K562 (cell line): ENCODE measurements around the gene LPCAT2. TPM values are rescaled to one million over a fixed set of nuclear protein-coding genes. Genes with fewer than 3 reads are reported as not detected.

Source experiments
- ATAC-seq: fragments of 200-7000 bp; cut with Tn5 transposase; 3 replicates; pipeline ENCODE4 v1.9.1; 2020; ENCODE audit warnings: moderate library complexity
- BruUV-seq: library from RNA; stranded (reverse); fragments of 400-500 nt; replicated peaks from 2 replicates; lab custom pipeline; 2021; lab: Mats Ljungman, UMichigan
- CTCF ChIA-PET: fragments of 300-600 bp; formaldehyde crosslinking; extraction: SDS; loops from one replicate; lab custom pipeline; 2021; ENCODE audit warnings: low intra/inter-chr PET ratio; lab: Yijun Ruan, JAX
- POLR2A ChIA-PET: fragments of 300-600, 350-650 bp; sonication (Branson Sonifier 250); formaldehyde crosslinking; extraction: SDS; loops from one replicate; lab custom pipeline; 2021; ENCODE audit warnings: antibody characterized with exemption, inconsistent platforms; lab: Yijun Ruan, JAX
- DNase-seq, 4 experiments: peaks; one replicate each; pipeline versions ENCODE4 v3.0.0 to v3.0.0-alpha.2; 2011 to 2018; ENCODE audit warnings: low spot score in 3 of 4, mixed read lengths in 3 of 4; ENCODE audit errors: extremely low read depth in 1 of 4
- FAIRE-seq: peaks from 2 replicates; lab custom pipeline; 2011; peaks lifted over from hg19 to GRCh38; lab: Jason Lieb, UNC
- H2AFZ ChIP-seq: 2 replicates; pipeline ENCODE4 v1.6.0; 2011; ENCODE audit warnings: low read depth, low read length, control low read depth, inconsistent platforms
- H3K27ac ChIP-seq: fragments of 200-600 bp; 3 replicates; pipeline ENCODE4 v1.8.0; 2011; ENCODE audit warnings: low read depth, mild to moderate bottlenecking, control low read depth, inconsistent platforms, low read length, moderate library complexity, mixed read lengths; ENCODE audit errors: extremely low read depth
- H3K27me3 ChIP-seq, 2 experiments: fragments of 300-600 bp in 1 of 2; 2 replicates in 1 of 2; 3 replicates in 1 of 2; pipeline versions ENCODE4 v1.6.0 to v1.8.0; 2011; ENCODE audit warnings: inconsistent platforms in 2 of 2, low read length in 2 of 2, mild to moderate bottlenecking in 1 of 2, mixed read lengths in 1 of 2, moderate library complexity in 1 of 2; ENCODE audit not compliant: control insufficient read depth in 2 of 2, insufficient read depth in 2 of 2
- H3K36me3 ChIP-seq: fragments of 300-600 bp; 3 replicates; pipeline ENCODE4 v1.8.0; 2011; ENCODE audit warnings: mild to moderate bottlenecking, low read length, inconsistent platforms; ENCODE audit not compliant: control insufficient read depth, insufficient read depth
- H3K4me1 ChIP-seq, 2 experiments: fragments of 200-600 bp in 1 of 2; replicated peaks in 1 of 2; 2 replicates in 1 of 2; 3 replicates in 1 of 2; pipeline versions ENCODE4 v1.5.1 to v1.8.0; 2011; ENCODE audit warnings: inconsistent platforms in 2 of 2, low read length in 2 of 2, mild to moderate bottlenecking in 1 of 2, mixed read lengths in 1 of 2, moderate library complexity in 1 of 2; ENCODE audit not compliant: control insufficient read depth in 2 of 2, insufficient read depth in 2 of 2
- H3K4me2 ChIP-seq: 2 replicates; pipeline ENCODE4 v1.6.1; 2011; ENCODE audit warnings: low read length, control low read depth, inconsistent platforms, mixed read lengths; ENCODE audit not compliant: insufficient read depth
- H3K4me3 ChIP-seq: fragments of 200-600 bp; sonication (generic), shearing (Covaris generic); 2 replicates; pipeline ENCODE4 v1.5.1; 2016; ENCODE audit warnings: control low read depth, inconsistent platforms
- H3K79me2 ChIP-seq: fragments of 200-600 bp; 3 replicates; pipeline ENCODE4 v1.8.0; 2011; ENCODE audit warnings: low read length, inconsistent platforms; ENCODE audit not compliant: control insufficient read depth, insufficient read depth
- H3K9ac ChIP-seq, 2 experiments: 2 replicates each; pipeline versions ENCODE4 v1.6.0 to v1.6.1; 2011; ENCODE audit warnings: low read depth in 2 of 2, low read length in 2 of 2, control low read depth in 1 of 2, inconsistent platforms in 1 of 2, mild to moderate bottlenecking in 1 of 2, mixed read lengths in 1 of 2; ENCODE audit not compliant: insufficient read depth in 1 of 2
- H3K9me1 ChIP-seq: one replicate; pipeline ENCODE4 v1.6.0; 2011; ENCODE audit warnings: inconsistent platforms, mild to moderate bottlenecking, low read length, moderate library complexity; ENCODE audit not compliant: control insufficient read depth, insufficient read depth
- H3K9me3 ChIP-seq: replicated peaks from 2 replicates; pipeline ENCODE4 v1.5.1; 2011; ENCODE audit warnings: low read depth, low read length, inconsistent platforms; ENCODE audit not compliant: control insufficient read depth, insufficient read depth
- H4K20me1 ChIP-seq: replicated peaks from 2 replicates; pipeline ENCODE4 v1.6.1; 2011; ENCODE audit warnings: low read length, inconsistent platforms, mixed read lengths; ENCODE audit not compliant: control insufficient read depth, insufficient read depth
- ELF2 ChIP-seq: fragments of 250-450 bp; sonication (Bioruptor Pico); IDR thresholded peaks from 2 replicates; pipeline ENCODE4 v1.5.0; 2021; ENCODE audit warnings: mild to moderate bottlenecking
- GABPB1 ChIP-seq: sonication (generic); formaldehyde crosslinking; IDR thresholded peaks from 2 replicates; pipeline ENCODE4 v1.8.0; 2022; ENCODE audit warnings: mild to moderate bottlenecking, missing genetic modification reagents
- HOXB6 ChIP-seq: fragments of 250-450 bp; sonication (Bioruptor Pico); IDR thresholded peaks from 2 replicates; pipeline ENCODE4 v1.5.1; 2022; ENCODE audit warnings: mild to moderate bottlenecking, borderline replicate concordance
- MAFK ChIP-seq: IDR thresholded peaks from 2 replicates; pipeline ENCODE4 v1.6.1; 2011; ENCODE audit warnings: low read length, improper control_type of control experiment
- POLR3G ChIP-seq: IDR thresholded peaks from 2 replicates; pipeline ENCODE4 v1.6.1; 2011; ENCODE audit not compliant: insufficient read length, insufficient replicate concordance; ENCODE audit errors: extremely low read depth
- RBM22 ChIP-seq: fragments of 200-400 bp; formaldehyde crosslinking; IDR thresholded peaks from 2 replicates; pipeline ENCODE4 v1.6.1; 2018; ENCODE audit warnings: low read length, low read depth; ENCODE audit not compliant: poor library complexity, severe bottlenecking
- SAFB ChIP-seq: fragments of 200-400 bp; formaldehyde crosslinking; IDR thresholded peaks from 2 replicates; pipeline ENCODE4 v1.6.1; 2017; ENCODE audit warnings: low read depth, low read length, borderline replicate concordance
- SRF ChIP-seq, 2 experiments: fragments of 250-450, 450-650 bp in 1 of 2; sonication (Bioruptor Pico) in 1 of 2; sonication (generic) in 1 of 2; formaldehyde crosslinking; IDR thresholded peaks; 2 replicates each; pipeline versions ENCODE4 v1.5.0 to v1.5.1; 2020 to 2022; ENCODE audit warnings: mild to moderate bottlenecking in 1 of 2, missing genetic modification reagents in 1 of 2
- U2AF2 ChIP-seq: fragments of 200-400 bp; formaldehyde crosslinking; optimal IDR thresholded peaks from 2 replicates; pipeline ENCODE3; 2017; ENCODE audit warnings: low read depth, mild to moderate bottlenecking, low read length
- ZNF212 ChIP-seq: fragments of 450-650 bp; formaldehyde crosslinking; IDR thresholded peaks from 2 replicates; pipeline ENCODE4 v1.4.0; 2020; ENCODE audit warnings: mild to moderate bottlenecking
- ZNF511 ChIP-seq: sonication (generic); formaldehyde crosslinking; IDR thresholded peaks from 2 replicates; pipeline ENCODE4 v1.8.0; 2022; ENCODE audit warnings: mild to moderate bottlenecking, missing genetic modification reagents
- WGBS: fragments of 100-300 bp; shearing (Covaris generic); methylation state at CpG from one replicate; pipeline ENCODE4 v1.1.6; 2016; ENCODE audit warnings: low coverage, mixed read lengths; ENCODE audit not compliant: insufficient coverage; ENCODE audit errors: missing lambda C conversion rate; 5-methylcytosine and 5-hydroxymethylcytosine counted together
- in situ Hi-C: fragments of 300-500 bp; cut with MboI; formaldehyde crosslinking; loops from 4 replicates; pipeline ENCODE4 v1.15.0; 2018; ENCODE audit warnings: inconsistent platforms, mixed read lengths
- intact Hi-C: fragments of 100-400 bp; cut with micrococcal nuclease; formaldehyde crosslinking; loops from 2 replicates; pipeline ENCODE4 v1.14.2; 2022
- polyA plus RNA-seq, 8 experiments: library from polyadenylated mRNA; depleted of rRNA in 4 of 8; stranded (reverse) in 5 of 8; unstranded in 3 of 8; fragments of >200 nt; fragmentation: Nextera tagmentation in 2 of 8; fragmentation: Illumina TruSeq in 1 of 8; extraction: Ambion mirVana in 2 of 8; extraction: Trizol in 1 of 8; gene quantifications; 2 replicates each; pipeline versions ENCODE4 v1.2.1 to v1.2.3, GENCODE V29; 2011 to 2014; ENCODE audit warnings: inconsistent platforms in 1 of 8, missing spikeins in 1 of 8
- total RNA-seq, 7 experiments: library from RNA; depleted of rRNA in 6 of 7; stranded (reverse); fragments of >200 nt in 6 of 7; fragmentation: Illumina TruSeq in 2 of 7; extraction: Trizol in 2 of 7; gene quantifications; 2 replicates each; pipeline versions ENCODE4 v1.2.1 to v1.2.3, GENCODE V29; 2011 to 2021; ENCODE audit warnings: low replicate concordance in 1 of 7
- TF ChIP-seq, protein P1 (sequence below): sonication (generic); formaldehyde crosslinking; IDR thresholded peaks from 2 replicates; pipeline ENCODE4 v1.8.1; 2023; ENCODE audit warnings: missing genetic modification reagents, mild to moderate bottlenecking, borderline replicate concordance

The LPCAT2 gene
- total and polyA plus RNA-seq, 9 of the 15 experiments (the other 6 are each of a cell fraction or from before 2014, with no cell fraction given) = 2.9 to 15.0 (median 7.3) TPM

DNA sequence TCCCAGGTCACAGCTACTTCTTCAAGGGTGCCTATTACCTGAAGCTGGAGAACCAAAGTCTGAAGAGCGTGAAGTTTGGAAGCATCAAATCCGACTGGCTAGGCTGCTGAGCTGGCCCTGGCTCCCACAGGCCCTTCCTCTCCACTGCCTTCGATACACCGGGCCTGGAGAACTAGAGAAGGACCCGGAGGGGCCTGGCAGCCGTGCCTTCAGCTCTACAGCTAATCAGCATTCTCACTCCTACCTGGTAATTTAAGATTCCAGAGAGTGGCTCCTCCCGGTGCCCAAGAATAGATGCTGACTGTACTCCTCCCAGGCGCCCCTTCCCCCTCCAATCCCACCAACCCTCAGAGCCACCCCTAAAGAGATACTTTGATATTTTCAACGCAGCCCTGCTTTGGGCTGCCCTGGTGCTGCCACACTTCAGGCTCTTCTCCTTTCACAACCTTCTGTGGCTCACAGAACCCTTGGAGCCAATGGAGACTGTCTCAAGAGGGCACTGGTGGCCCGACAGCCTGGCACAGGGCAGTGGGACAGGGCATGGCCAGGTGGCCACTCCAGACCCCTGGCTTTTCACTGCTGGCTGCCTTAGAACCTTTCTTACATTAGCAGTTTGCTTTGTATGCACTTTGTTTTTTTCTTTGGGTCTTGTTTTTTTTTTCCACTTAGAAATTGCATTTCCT lies 3.4 kb upstream of the LPCAT2 start:
- H3K4me3 ChIP-seq = no peak overlapping the region
- no peaks in the 10 kb centered on the region for H3K9me3 ChIP-seq
- H3K4me2 ChIP-seq = no peak overlapping the region
- H3K79me2 ChIP-seq = no peaks in the 10 kb centered on the region
- ChIA-PET CTCF (no interaction called here), POLR2A (no interaction called here)
- BruUV-seq = no TSS peak
- intact Hi-C loops (no loop called here), in situ Hi-C loops (no loop called here)
- FAIRE-seq (no peak), DNase-seq (no peak), ATAC-seq (no peak)
- no peak for TF ChIP-seq ZNF511 (CRISPR knock-in tag)
- TF ChIP-seq MAFK = no peak
- TF ChIP-seq HOXB6 = no peak
- TF ChIP-seq, protein P1, sequence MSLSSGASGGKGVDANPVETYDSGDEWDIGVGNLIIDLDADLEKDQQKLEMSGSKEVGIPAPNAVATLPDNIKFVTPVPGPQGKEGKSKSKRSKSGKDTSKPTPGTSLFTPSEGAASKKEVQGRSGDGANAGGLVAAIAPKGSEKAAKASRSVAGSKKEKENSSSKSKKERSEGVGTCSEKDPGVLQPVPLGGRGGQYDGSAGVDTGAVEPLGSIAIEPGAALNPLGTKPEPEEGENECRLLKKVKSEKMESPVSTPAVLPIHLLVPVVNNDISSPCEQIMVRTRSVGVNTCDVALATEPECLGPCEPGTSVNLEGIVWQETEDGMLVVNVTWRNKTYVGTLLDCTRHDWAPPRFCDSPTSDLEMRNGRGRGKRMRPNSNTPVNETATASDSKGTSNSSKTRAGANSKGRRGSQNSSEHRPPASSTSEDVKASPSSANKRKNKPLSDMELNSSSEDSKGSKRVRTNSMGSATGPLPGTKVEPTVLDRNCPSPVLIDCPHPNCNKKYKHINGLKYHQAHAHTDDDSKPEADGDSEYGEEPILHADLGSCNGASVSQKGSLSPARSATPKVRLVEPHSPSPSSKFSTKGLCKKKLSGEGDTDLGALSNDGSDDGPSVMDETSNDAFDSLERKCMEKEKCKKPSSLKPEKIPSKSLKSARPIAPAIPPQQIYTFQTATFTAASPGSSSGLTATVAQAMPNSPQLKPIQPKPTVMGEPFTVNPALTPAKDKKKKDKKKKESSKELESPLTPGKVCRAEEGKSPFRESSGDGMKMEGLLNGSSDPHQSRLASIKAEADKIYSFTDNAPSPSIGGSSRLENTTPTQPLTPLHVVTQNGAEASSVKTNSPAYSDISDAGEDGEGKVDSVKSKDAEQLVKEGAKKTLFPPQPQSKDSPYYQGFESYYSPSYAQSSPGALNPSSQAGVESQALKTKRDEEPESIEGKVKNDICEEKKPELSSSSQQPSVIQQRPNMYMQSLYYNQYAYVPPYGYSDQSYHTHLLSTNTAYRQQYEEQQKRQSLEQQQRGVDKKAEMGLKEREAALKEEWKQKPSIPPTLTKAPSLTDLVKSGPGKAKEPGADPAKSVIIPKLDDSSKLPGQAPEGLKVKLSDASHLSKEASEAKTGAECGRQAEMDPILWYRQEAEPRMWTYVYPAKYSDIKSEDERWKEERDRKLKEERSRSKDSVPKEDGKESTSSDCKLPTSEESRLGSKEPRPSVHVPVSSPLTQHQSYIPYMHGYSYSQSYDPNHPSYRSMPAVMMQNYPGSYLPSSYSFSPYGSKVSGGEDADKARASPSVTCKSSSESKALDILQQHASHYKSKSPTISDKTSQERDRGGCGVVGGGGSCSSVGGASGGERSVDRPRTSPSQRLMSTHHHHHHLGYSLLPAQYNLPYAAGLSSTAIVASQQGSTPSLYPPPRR (CRISPR knock-in tag) = no peak
- TF ChIP-seq ZNF212 (CRISPR knock-in tag) = no peak
- no peak for TF ChIP-seq U2AF2
- TF ChIP-seq RBM22 = no peak
- TF ChIP-seq SRF (CRISPR knock-in tag; IDR thresholded peaks at IDR 0.05) = no peak
- TF ChIP-seq ELF2 (CRISPR knock-in tag) = no peak
- no peak for TF ChIP-seq SAFB
- no peak for TF ChIP-seq POLR3G
- TF ChIP-seq GABPB1 = no peak
- H3K27ac ChIP-seq = no peak overlapping the region
- H3K36me3 ChIP-seq = no peaks in the 10 kb centered on the region
- H2AFZ ChIP-seq = no peak overlapping the region
- peaks cover 0 to 8% of the 10 kb centered on the region in 2 experiments; a peak in 1 of 5 replicates for H3K27me3 ChIP-seq
- H3K9ac ChIP-seq = no peak overlapping the region
- 19% methylated on average over 8 of the region's 10 CpGs for WGBS
- peaks cover 14 to 15% of the 10 kb centered on the region in 2 experiments for H3K4me1 ChIP-seq
- H4K20me1 ChIP-seq = no peaks in the 10 kb centered on the region
- no peaks in the 10 kb centered on the region for H3K9me1 ChIP-seq
